ENCODE results near the gene IFNA21.
"Not testable (repeated sequence)": the region's sequence is repeated elsewhere in the genome, so short reads cannot be mapped to it uniquely, and the experiment has no call there.

Gene IFNA21

DNA sequence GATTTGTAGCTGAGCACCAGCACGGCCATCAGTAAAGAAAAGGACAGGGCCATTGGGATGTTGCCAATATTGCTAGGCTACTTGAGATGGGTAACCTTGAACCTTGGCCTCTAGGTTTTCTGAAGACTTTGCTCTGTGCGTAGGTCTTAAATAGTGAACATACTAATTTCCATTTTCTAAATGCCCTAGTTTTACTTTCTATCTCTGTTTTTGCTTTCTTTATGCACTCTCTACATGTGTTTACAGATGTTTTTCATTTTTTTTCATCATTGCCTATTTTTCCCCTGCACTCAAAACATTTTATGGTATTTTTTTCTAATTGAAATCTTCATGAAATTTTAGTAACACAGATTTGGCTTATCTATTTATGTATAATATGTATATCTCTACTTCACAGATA lies at the start of gene IFNA21:
Gene IFNA21 (minus strand): TSS at position 101 of the 400 bp plus-strand sequence. CDS start 48 bp downstream, at position 53.
- DNase-seq (ENCODE audit: low read depth, low spot score) = not testable (repeated sequence)

DNA sequence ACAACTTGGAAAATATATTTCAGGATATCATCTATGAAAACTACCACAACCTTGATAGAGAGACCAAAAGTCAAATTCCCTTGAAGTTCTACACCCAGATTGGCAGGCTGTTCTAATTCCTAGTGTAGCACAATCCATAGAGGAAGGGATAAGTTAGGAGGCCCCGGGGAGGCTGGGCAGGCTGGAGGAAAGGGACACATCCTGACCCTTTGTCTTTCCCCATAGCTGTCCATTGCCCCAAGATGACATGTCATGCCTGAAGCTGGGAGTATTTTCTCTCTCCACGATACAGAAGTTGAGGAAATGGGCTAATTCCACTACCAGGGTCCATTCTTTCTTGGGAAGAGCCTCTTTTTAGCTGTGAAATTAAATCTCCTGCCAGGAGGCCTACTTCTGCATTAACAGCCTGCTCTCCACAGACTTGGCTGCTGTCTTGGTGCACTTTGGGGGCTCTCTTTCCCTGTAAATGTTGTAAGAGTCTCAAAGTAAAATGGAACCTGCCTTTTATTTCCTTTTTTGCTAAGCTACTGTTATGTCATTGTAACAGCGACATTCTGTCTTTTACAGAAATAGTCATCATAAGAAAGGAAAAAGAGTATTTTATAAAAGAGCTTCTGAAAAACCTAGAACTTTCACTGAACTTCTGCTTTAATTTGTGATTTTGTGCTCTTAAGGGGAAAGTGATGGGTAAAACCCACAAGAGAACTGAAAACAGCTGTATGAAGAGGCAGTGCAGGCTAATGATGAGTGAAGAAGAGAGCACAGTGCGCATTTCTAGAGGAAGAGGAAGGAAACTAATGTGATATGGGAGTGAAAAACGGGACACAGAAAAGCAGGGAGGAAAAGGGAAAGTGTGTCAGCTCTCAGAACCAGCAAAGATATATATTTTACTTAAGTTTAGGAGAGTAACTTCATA lies 47.2 kb upstream of the IFNA21 start:
- not testable (repeated sequence) for DNase-seq (ENCODE audit: low read depth, low spot score)

DNA sequence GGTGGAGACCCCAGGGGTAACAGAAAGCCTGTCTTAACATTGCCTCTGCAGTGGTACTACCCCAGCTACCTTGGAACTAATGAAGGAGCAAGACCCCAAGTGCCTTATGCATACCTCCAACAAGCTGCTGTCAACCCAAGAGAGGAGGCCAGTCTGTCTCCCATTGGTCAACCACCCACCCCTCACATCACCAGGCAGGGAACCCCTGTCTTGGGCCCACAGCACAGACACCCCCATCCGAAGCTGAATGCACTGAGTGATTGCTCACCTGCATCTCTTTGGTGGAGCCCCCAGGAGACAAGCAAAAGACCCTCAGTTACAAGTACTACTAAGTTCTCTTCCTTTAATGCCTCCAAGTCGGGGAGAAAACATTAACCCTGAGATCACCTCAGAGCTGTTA lies 45.7 kb upstream of the IFNA21 start:
- not testable (repeated sequence) for DNase-seq (ENCODE audit: low read depth, low spot score)

DNA sequence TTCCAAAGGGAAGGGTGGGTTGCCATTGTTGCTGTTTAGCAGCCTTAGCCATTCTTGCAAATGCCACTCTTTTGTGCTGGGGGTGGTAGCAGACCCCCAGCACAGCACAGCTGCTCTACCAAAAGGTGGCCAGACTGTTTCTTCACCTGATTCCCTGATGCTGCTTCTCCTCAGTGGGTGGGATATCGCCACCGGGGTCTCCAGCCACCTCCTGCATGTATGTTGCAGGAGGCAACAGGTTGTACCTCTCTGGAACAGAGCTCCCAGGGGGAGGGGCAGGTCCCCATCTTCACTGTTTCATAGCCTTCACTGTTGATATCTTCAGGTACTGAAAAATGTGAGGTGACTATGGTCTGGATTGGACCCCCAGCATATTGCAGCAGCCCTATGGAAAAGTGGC lies 44.3 kb upstream of the IFNA21 start:
- DNase-seq (ENCODE audit: low read depth, low spot score) = not testable (repeated sequence)

DNA sequence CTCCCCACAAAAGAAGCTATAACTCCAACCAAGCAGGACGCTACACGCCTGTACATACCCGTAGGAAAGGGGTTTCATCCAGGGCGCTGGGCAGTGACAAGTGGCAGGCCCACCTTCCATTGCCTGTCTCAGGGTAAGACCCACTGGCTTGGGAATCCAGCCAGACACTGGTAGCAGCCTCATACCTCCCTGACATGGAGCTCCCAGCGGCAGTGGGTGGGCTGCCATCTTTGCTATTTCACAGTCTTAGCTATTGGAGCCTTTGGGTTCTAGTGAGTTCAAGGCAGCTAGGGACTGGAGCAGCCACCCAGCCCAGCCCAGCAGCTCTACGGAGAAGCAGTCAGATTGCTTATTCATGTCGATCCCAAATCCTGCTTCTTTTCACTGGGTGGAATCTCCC lies 43.9 kb upstream of the IFNA21 start:
- DNase-seq (ENCODE audit: low read depth, low spot score) = no peak

DNA sequence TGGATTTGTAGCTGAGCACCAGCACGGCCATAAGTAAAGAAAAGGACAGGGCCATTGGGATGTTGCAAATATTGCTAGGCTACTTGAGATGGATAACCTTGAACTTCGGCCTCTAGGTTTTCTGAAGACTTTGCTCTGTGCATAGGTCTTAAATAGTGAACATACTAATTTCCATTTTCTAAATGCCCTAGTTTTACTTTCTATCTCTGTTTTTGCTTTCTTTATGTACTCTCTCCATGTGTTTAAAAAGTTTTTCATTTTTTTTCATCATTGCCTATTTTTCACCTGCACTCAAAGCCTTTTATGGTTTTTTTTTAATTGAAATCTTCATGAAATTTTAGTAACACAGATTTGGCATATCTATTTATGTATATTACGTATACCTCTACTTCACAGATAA lies 40.6 kb upstream of the IFNA21 start, which contains the start of gene IFNA10:
Gene IFNA10 (minus strand): TSS at position 101 of the 400 bp plus-strand sequence. CDS start 46 bp downstream, at position 55.
- not testable (repeated sequence) for DNase-seq (ENCODE audit: low read depth, low spot score)

DNA sequence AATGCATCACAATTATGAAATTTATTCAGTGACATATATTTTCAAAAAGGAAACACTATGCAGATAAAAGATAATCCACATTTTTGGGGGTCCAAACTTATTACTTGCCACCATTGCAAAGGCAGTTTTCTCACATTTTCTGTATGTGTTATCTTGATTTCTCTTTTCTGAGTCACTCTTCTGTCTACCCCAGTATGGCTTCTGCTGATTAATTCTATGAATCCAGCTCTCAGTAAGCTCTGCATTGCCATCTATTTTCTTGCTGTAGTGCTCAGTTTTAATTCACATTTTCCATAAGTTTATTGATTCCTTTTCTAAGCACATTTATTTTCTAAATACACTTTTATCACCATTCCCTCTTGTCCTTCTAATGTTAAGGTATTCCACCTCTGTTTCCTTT lies 38.7 kb upstream of the IFNA21 start:
- no peak for DNase-seq (ENCODE audit: low read depth, low spot score)

DNA sequence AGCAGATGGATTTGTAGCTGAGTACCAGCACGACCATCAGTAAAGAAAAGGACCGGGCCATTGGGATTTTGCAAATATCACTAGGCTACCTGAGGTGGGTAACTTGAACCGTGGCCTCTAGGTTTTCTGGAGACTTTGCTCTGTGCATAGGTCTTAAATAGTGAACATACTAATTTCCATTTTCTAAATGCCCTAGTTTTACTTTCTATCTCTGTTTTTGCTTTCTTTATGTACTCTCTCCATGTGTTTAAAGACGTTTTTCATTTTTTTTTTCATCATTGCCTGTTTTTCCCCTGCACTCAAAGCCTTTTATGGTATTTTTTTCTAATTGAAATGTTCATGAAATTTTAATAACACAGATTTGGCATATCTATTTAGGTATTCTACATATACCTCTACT lies 35.6 kb upstream of the IFNA21 start, which contains the start of gene IFNA7:
Gene IFNA7 (minus strand): TSS at position 101 of the 400 bp plus-strand sequence. CDS start 40 bp downstream, at position 61.
- not testable (repeated sequence) for DNase-seq (ENCODE audit: low read depth, low spot score)

DNA sequence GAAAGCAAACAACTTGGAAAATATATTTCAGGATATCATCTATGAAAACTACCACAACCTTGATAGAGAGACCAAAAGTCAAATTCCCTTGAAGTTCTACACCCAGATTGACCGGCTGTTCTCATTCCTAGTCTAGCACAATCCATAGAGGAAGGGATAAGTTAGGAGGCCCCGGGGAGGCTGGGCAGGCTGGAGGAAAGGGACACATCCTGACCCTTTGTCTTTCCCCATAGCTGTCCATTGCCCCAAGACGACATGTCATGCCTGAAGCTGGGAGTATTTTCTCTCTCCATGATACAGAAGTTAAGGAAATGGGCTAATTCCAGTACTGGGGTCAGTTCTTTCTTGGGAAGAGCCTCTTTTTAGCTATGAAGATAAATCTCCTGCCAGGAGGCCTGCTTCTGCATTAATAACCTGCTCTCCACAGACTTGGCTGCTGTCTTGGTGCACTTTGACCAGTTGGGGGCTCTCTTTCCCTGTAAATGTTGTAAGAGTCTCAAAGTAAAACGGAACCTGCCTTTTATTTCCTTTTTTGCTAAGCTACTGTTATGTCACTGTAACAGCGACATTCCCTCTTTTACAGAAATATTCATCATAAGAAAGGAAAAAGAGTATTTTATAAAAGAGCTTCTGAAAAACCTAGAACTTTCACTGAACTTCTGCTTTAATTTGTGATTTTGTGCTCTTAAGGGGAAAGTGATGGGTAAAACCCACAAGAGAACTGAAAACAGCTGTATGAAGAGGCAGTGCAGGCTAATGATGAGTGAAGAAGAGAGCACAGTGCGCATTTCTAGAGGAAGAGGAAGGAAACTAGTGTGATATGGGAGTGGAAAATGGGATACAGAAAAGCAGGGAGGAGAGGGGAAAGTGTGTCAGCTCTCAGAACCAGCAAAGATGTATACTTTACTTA lies 28.7 kb upstream of the IFNA21 start:
- not testable (repeated sequence) for DNase-seq (ENCODE audit: low read depth, low spot score)

DNA sequence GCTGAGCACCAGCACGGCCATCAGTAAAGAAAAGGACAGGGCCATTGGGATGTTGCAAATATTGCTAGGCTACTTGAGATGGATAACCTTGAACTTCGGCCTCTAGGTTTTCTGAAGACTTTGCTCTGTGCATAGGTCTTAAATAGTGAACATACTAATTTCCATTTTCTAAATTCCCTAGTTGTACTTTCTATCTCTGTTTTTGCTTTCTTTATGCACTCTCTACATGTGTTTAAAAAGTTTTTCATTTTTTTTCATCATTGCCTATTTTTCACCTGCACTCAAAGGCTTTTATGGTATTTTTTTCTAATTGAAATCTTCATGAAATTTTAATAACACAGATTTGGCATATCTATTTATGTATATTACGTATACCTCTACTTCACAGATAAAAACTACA lies 21.0 kb upstream of the IFNA21 start, which contains the start of gene IFNA4:
Gene IFNA4 (minus strand): TSS at position 101 of the 400 bp plus-strand sequence. CDS start 56 bp downstream, at position 45.
- DNase-seq (ENCODE audit: low read depth, low spot score) = not testable (repeated sequence)

DNA sequence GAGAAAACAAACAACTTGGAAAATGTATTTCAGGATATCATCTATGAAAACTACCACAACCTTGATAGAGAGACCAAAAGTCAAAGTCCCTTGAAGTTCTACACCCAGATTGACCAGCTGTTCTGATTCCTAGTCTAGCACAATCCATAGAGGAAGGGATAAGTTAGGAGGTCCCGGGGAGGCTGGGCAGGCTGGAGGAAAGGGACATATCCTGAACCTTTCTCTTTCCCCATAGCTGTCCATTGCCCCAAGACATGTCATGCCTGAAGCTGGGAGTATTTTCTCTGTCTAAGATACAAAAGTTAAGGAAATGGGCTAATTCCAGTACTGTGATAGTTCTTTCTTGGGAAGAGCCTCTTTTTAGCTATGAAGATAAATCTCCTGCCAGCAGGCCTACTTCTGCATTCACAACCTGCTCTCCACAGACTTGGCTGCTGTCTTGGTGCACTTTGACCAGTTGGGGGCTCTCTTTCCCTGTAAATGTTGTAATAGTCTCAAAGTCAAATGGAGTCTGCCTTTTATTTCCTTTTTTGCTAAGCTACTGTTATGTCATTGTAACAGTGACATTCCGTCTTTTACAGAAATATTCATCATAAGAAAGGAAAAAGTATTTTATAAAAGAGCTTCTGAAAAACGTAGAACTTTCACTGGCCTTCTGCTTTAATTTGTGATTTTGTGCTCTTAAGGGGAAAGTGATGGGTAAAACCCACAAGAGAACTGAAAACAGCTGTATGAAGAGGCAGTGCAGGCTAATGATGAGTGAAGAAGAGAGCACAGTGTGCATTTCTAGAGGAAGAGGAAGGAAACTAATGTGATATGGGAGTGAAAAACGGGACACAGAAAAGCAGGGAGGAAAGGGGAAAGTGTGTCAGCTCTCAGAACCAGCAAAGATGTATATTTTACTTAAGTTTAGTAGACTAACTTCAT lies 16.6 kb upstream of the IFNA21 start:
- DNase-seq (ENCODE audit: low read depth, low spot score) = not testable (repeated sequence)

DNA sequence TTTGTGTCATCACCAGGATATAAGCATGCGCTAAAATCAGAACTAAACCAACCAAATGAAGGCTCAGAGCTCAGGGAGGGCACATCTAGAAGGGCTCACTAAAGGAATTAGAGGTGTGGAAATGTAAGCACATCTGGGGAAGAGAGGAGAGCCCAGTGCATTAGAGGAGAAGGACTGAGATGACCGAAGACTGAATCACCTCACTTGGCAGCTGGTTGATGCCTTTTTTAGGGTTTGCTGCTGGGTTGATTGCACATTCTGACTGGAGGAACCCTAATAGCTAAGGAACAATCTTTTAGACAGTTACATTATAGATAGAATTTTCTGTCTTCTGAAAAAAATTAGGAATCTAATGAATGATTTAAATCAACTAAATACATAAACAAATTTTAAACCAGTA lies 8.2 kb upstream of the IFNA21 start:
- DNase-seq (ENCODE audit: low read depth, low spot score) = no peak

DNA sequence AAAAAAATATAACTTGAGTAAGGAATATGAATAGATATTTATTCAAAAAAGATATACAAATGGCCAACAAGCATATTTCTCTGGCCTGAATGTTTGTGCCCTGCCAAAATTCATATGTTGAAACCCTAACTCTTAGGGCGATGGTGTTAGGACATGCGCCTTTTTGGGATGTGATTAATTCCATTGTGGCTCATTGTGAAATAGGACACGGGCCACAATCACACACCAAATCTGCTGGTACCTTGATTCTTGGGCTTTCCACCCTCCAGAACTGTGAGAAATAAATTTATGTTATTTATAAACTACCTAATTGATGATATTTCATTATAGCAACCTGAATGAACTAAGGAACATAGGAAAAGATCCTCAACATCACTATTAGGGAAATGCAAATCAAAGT lies 5.7 kb upstream of the IFNA21 start:
- DNase-seq (ENCODE audit: low read depth, low spot score) = no peak

DNA sequence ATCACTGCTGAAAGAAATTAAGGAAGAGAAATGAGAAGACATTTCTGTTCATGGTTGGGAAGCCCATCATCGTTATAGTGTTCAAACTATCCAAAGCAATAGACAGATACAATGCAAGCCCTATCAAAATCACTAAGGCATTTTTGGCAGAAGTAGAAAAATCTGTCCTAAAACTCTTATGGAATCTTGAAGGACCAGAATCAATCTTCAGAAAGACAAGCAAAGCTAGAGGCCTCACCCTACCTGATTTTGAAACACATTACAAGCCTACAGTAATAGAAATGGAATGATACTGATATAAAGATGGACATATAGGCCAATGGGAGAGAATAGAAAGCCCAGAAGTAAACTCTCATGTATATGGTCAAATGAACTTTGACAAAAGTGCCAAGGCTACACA lies 4.9 kb upstream of the IFNA21 start:
- DNase-seq (ENCODE audit: low read depth, low spot score) = no peak

DNA sequence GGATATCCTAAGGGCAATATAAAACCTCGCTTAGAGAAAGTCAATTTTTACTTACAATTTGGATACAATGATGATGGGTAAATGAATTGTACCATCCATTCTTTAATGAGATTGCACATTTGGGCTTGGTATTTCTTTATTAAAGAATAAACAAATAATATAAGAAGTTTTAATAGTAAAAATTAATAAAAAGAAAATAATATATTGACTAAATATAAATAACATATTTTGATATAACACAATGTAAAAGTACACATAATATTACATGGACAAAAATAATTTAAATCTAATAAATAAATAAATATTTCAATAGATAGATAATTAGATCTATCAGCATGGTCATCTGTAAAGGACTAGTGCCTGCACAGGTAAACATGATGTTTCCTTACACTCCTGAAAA lies 944 bp downstream of the IFNA21 start:
- DNase-seq (ENCODE audit: low read depth, low spot score) = no peak

DNA sequence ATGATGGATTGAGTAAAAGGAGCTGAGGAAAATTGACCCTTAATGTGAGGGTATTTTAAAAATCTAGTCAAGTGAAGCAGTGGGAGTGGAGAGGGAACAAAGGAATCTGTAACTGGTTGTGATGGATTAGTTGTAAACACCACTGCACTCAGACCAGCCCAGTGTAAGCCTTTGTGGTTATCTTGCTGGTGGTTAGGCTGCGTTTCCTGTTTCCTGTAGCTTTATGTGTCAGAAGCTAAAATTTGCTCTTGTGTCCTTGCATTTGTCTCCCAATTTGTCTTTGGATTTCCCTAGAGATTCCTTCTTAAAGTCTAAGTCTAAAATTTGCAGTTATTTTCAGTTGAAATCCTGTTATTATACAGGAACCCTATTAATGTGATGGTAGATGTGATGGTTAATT lies 6.3 kb downstream of the IFNA21 start:
- DNase-seq (ENCODE audit: low read depth, low spot score) = no peak

DNA sequence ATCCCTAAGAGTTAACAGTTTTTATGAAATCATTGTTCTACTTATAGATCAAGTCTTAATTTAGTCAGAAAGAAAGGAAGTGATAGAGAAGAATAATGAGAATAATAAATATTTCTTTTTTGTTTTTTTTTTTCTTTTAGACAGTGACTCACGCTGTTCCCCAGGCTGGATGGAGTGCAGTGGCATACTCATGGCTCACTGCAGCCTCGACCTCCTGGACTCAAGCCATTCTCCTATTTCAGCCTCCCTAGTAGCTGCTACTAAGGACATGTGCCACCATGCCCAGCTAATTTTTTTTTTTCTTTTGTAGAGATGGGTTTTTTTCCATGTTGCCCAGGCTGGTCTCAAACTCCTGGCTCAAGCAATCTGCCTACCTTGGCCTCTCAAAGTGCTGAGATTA lies 11.0 kb downstream of the IFNA21 start:
- no peak for DNase-seq (ENCODE audit: low read depth, low spot score)

DNA sequence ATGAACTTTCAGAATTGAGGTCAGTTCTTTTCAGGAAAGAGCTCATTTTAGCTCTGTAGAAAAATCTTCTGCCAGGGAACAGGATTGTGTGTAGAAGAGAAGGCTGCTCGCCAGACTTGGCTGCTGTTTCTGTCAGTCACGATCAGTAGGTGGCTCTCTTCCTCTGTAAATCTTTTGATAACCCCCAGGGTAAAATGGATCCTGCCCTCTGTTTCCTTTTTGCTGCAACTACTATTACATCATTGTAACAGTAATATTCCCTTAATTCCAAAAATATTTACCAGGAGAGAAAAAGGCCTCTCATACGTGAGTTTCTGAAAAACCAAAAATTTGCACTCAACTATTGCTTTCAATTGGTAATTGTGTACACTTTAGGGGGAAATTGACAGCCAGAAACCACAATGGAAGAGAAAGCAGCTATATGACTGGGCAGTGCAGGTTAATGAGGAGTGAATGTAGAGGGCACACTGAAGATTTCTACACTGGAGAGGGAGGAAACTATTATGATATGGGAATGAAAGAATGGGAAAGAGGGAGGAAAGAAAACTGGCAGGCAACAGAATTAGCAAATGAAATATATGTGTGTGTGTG lies 12.3 kb downstream of the IFNA21 start:
- peak; percentile 7 for DNase-seq (ENCODE audit: low read depth, low spot score)

DNA sequence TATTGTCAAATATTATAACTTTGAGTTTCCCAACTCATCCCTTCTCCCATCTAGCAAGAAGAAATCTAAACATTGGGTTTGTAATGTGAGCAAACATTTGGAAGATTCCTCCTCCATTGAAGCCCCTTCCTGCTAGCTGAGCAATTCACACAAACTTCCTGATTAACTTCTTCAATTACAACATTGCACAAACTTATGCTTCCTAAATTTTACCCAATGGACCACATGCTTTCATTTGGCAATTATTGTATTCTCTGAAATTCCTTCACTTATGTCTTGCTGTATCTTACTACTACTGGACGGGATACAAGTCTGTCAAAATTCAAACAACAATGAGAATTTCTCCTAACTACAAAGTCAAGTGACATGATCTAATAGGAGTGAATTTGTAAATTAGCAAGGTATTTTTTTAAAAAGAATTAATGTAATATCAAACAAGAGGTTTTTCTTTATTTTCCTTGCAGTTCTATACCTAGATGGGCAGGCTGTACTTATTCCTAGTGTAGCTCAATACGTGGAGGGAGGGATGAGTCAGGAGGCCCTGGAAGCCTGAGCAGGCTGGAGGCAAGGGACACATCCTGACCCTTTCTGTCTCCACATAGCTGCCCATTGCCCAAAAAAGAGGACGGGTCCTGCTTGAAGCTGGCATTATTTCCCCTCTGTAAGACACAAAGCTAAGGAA lies 13.0 kb downstream of the IFNA21 start:
- DNase-seq (ENCODE audit: low read depth, low spot score) = peak; percentile 7

DNA sequence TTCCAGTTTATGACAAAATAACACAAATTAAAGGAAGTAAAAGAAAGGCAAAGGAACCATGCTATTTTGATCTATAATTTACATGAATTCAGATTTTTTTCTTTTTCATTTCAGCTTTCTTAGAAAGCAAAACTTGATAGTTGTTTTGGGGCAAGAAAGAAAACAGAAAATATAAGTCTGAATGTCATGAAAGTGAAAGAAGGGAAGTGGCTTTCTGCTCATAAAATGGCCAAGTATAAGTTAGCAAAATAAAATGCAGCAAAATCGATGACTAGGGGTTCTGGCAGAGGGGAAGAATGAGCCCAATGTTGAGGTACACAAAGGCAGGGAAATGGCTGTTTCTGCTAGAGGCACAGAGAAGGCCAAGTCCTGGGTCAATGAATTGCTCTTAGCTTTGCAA lies 21.9 kb downstream of the IFNA21 start:
- no peak for DNase-seq (ENCODE audit: low read depth, low spot score)
